Kidney capillary endothelial cell (primary cell): ENCODE results near the gene CCDC186.

ENCODE experiments used
- DNase-seq: peaks from one replicate; pipeline ENCODE4 v3.0.0-alpha.2; 2018; ENCODE audit warnings: low spot score

The CCDC186 gene

DNA sequence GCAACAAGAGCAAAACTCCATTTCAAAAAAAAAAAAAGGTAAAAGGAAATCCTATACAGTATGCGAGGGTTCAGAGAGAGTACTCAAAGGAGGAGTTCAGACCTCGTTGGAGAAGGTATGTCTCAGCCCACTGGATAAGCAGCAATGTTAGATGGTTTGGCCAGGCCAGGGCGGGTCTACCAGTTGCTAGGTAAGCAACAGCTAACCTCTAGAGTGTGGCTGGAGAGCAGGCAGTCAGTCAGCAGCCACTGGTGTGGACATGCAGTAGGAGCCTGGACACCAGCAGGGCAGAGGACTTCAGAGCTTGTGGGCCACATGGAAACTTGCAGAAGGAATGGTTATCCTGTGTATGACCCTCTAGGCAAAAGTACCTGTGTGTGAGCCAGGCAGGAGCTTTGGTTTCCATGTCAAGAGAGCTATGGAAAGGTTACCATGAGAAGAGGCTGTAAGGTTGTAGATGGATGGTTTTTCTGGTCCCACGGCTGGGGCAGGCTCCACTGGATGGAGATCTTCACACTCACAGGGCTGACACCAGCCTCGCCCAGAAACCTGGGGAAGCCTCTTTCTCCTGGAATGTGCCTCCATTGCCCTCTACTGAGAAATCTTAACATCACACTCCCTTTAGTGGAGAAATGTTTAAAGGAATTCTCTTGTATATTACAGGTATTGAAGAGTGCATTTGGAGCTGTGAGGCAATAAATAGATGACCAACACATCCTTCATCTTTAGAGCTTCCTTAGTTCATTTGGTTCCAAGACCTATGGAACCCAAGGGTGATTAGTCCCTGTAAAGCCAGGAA lies 63.6 kb downstream of the CCDC186 start:
- no peak for DNase-seq

DNA sequence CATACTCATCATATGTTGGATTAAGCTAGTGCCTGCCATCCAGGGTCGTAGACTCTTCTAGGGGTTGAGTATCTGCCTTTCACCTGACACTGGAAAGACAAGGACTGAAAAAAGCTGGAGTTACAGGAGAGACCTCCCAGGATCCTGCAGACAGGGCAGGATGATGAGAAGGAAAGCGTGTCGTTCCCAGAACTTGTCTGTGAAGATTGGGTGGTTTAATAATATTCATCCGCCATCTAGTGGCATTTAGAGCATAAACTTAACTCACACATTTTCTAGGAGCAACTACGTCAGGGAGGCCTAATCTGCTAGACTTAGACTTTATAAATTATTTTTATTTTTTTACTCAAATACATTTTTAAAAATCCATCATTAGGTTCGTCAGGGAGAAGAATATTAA lies 70.7 kb downstream of the CCDC186 start:
- peak; percentile 49 for DNase-seq

DNA sequence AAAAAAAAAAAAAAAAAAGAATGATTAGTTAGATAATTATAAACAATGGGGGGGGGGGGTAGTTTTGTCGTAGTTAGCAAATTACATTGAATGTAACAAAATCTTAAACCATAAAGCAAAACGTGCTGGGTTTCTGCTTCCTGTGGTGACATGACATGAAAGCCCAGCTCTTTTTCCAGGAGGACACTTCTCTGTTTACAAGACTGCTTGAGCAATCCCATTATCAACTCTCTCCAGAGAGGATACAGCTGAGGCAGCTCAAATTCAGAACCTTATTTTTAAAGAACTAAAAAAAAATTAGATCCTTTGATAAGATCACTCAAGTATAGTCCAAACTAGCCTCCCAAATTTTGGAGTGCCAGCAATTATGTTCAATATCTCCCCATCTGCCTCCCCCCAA lies 71.7 kb downstream of the CCDC186 start:
- no peak for DNase-seq

DNA sequence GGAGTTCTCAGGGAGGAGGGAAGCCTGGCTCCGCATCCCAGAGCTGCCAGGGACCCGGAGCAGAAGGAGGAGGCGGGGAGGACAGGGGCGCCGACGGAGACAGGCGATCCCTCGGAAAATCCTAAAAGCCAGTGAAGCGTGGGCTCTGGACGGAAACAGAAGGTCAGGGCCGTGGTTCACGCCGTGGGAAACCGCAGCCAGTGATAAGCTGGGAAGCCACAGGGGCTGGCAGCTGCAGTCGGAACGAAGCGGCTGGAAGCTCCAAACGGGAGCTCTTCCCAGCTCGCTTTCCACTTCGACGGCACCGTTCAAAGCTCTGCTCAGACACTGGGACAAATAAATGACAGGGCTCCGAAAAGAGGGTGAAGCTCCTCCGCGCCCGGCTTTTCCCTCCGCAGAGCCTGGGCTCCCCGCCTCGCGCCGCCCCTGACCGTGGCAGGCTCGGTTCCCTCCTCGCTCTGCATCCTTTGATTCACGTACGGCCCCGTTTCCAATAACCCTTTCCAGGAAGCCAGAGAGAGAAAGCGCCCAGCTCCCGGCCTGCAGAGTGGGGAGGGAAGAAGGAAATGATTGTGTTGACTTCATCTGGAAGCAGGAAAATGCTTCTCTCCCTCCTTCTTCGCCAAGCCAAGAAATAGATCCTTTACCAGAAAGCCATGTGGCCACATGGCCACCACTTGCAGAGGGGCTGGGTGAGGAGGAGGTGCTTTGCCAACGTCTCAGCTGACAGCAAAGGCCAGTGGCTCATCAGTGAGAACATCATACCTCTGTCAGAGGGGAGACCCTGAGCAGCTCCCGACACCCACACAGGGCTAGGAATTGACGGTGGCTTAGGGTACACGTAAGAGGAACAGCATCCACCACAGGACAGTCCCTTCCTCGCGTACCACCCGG lies 72.9 kb downstream of the CCDC186 start:
- no peak for DNase-seq

DNA sequence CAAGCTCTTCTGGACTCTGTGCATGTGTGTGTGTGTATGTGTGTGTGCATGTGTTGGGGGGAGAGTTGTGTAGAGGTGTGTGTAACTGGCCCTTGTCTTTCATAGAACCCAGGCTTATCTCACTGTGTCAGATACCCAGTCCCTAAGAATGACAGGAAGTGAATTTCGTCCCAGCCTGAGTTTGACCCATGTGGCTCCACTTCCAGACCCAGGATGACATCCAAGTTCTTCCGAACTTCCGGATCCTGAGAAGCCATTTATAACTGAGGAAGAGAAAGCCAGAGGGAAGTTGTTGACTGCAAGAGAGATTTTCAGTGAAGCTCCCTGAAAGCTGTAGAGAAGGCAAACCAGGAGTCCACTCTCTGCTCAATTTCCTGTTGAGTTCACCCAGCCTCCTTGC lies 77.1 kb downstream of the CCDC186 start:
- DNase-seq, result no peak

DNA sequence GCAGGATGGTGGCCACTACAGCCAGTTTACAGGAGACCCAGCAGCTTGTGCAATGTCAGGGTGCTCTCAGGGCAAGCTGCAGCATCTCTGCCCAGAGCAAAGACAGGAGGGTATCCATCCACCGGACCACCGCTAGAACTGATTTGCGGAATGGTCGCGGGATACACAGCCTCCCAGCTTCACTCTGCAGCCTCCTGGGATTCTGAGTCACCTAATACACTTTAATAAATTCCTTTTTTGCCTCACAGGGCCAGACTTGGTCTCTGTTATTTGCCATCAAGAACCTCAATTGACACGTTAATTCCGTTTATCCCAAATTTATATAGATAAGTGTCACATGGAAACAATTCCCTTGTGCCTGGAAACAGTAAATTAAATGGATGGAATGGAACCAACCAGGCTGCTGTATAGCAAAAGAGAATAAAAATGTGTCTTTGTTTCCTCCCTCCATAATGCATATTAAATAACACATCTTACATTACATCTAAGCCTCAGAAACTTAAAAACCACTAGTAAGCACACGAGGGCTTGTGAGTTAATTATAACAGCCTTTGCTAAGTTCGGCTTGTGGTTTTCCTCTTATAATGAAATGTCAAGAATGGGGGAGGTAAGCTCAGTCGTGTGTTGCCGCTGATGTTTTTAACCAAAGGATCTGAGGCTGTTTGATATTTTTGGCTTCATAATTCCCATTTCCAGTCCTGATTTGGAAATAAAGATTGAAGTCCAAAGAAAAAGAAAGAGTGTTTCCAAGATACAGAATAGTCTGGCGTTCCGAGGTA lies 78.3 kb downstream of the CCDC186 start:
- DNase-seq, result no peak

DNA sequence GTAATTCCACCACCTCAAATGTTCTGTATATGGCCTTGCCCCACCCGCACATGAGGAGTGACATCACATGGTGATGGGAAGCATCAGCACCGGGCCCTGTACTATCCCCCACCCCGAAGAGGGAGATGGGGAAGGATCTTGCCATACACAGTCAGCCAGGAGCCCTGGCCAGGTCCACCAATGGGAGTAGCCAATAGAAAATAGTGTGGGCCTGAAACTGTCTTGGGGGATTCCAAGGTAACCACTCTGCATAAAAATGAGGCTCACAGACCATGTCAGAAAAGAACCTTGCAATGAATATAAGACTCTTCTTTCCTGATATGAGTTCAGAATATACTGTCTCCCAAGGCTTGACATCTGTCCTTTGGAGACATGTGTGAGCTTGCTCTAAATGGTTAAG lies 79.2 kb downstream of the CCDC186 start:
- no peak for DNase-seq

DNA sequence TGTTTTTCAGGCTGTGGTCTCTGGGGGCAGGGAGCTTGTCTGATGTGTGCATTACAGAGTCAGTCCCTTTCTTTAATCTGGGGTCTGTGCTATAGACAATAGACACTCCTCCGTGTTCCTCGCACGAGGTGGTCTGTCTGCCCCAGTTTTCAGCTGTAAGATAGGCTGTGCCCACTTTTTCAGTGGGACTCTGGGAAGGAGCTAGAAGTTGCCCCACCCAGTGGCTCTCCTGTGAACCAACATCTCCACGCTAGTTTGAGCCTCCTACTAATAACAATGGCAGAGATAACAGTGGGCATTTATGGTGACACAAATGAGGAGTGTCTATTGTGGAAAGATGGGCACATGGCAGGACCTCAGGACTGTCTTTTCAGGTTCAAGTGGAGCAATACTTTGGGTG lies 86.3 kb downstream of the CCDC186 start:
- no peak for DNase-seq

DNA sequence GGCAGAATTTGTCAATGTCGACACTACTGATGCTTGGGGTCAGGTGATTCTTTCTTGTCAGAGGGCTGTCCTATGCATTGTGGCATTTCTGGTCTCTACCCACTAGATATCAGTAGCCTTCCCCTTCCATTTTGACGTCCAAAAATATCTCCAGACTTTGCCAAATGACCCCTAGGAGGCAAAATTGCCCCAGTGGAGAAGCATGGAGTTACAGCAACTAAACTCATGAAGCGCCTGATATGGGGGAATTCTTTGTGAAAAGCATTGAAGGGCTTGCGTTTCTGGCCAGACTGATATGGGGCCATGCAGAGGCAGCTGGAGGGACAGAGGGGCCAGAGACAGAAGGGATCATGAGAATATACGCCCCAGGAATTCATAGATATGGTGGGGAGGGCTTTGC lies 86.7 kb downstream of the CCDC186 start:
- no peak for DNase-seq

DNA sequence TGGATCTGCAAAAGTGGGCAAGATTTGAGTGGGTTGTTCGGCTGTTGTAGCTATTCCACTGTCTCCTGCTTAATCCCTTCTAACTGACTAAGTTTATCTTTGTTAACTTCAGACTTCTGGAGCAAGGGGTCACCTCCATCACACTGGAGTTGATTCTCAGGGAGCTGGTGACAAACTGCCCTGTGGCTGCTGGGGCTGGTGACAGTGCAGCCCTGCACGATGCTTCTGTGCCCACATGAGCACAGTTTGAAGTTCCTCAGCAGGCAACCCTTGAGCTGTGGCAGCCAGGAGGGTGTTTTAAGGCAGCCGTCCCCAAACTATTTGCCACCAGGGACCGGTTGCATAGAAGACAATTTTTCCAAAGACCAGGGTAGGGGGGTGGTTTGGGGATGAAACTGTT lies 89.8 kb downstream of the CCDC186 start:
- DNase-seq, result no peak

DNA sequence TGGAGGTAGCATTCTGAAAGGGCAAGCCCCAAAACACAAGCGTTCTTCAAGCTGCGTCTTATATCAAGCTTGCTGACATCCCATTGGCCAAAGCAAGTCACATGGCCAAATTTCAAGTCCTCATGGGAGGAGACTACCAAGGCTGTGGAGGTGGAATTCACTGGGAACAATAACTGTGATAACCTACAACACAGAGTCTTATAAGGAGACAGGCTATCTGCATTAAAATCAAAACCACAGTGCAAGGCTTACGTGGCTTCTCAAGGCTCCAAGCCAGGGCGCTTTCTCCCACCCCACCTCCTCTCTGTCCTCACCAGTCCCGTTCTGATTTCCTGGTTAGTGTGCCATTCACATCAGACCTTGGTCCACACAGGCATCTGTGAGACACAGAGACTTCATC lies 91.0 kb downstream of the CCDC186 start:
- no peak for DNase-seq

DNA sequence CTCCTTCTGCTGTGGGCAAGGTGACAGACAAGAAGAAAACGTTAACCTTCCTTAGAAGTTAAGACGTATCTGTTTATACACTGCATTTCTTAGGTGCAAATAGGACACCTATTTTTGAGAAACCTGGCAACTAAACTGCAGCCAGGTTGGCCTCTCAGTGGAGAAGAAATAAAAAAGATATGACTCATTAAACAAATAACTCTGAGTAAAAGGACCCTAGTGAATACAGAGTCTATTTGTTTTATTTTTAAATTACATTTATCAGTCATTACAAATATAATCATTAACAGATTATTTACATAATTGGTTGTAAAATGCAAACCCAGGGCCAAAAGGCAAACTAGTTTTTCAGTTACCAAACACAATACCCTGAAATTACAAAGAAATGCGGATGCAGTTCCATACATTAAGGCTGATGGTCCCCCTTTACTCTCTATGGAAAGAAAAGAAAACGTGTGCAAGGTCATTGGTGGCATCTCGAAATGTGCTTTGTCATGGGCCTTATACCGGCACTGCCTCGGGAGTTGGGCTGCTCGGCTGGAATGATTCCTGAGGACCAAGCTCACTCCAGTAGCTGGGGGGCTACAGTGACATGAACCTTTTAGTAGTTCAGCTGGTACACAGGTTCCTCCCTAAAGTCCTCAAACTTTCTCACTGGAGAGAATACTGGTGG lies 92.0 kb downstream of the CCDC186 start:
- no peak for DNase-seq

DNA sequence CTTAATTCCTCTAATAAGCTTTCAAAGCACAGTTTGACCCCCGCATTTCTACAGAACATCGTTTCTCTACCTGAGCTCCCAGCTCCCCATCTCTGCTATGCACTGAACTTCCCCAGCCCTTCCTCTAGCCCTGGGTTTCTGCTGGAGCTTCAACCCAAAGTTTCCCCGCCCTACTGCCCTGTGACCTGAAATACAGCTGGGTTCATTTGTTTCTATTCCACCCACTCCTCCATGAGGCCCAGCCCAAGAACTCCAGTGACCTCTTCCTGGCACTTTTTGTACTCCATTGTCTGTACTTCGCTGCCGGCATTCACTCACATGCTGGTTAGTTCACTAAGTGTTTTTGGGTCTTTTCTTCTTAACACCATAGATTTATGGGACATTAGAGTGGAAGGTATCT lies 94.6 kb downstream of the CCDC186 start:
- DNase-seq, result no peak

DNA sequence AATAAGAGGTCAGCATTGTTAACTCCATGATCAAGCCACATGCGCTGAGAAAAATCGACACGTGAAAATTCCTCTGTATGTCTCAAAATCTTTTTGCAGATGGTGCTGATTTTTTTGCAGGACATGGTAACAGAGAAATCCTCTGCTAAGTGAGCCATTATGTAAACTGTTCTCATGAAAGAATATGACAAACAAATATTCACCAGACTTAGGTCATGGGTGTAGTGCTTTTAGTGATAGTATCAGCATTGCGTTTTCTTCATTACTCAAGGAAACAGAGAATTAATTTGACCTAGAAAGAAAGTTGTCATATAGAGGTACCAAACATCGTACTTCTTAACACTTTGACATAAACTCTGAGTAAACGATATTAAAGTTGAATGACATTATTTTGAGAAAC lies 95.7 kb downstream of the CCDC186 start:
- no peak for DNase-seq

DNA sequence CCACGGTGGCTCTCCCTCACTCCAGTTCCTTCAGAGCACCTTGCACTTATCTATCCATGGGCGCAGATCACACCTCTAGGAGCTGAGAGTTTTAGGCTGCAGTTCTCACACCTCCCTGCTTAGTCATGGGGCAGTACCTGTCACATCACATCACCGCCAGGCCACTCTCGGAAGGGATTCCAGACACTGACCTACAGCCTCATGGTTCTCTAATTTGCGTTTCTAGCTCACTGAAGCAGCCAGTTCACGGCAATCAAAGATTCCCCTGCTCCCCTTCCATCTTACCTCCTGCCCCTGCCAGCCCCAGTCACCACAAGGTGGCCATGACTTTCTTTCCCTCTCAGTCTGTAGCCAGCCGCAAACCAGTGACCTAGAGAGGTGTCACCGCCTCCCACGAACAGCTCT lies 96.2 kb downstream of the CCDC186 start:
- DNase-seq, result no peak

DNA sequence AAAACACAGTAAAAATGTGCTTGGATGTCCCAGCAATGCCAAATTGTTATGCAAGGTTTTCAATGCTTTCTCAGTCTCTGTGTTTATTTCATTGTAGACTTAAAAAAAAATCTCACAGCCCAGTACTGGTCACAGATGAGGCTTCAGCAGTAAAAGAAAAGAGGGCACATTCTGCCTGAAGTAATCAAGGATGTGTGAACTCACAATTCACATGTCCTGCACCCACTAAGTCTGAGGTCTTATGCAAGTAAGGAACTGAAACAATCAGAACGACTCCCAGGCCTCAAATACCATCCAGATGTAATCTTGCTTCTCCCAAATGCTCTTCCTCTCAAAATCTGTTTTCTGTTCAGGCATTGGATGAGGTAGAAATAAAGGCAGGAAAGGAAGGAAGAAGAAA lies 96.7 kb downstream of the CCDC186 start:
- no peak for DNase-seq

DNA sequence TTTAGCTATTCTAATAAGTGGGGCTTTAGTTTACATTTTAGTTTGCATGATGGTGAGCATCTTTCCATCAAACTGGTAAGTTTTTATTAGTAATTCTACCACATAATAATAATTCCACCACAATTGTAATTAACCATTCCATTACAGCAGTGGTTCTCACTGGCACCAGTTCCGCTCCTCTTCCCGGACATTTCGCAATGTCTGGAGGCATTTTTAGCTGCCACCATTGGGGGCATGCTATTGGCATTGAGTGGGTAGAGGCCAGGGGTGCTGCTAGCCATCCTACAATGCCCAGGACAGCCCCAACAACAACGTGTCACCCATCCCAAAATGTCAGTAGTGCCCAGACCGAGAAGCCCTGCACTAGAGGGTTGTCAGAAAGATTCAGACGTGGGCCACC lies 98.9 kb downstream of the CCDC186 start:
- DNase-seq, result no peak

DNA sequence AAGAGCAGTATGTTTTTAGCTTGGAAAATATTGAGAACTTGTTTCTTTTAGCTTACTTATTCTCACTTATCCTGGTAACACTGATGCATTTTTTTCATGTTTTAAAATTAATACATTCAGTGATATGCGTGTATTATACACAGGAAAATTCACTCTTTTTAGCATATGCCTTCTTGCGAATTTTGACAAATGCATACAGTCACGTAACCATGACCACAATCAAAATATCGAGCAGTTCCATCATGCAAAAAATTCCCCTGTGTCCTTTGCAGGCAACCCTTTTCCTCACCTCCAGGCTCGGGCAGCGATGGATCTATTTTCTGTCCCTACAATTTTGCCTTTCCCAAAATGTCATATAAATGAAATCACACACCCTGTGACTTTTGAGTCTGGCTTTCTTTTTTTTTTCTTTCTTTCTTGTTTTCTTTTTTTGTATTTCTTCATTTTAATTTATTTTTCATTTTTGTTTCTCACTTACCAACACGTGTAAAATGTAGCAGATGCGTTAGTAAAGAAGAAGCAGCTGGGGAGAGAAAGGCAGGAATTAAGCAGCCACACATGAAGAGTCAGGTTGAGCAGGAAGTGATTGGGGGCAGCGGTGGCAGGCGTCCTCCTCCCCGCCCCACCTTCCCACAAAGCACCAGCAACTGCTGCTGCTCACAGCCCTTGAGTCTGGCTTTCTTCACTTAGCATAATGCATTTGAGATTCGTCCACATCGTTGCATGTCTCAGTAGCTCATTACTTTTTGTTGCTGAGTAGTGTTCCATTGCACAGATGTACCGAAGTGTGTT lies 100.4 kb downstream of the CCDC186 start:
- no peak for DNase-seq

DNA sequence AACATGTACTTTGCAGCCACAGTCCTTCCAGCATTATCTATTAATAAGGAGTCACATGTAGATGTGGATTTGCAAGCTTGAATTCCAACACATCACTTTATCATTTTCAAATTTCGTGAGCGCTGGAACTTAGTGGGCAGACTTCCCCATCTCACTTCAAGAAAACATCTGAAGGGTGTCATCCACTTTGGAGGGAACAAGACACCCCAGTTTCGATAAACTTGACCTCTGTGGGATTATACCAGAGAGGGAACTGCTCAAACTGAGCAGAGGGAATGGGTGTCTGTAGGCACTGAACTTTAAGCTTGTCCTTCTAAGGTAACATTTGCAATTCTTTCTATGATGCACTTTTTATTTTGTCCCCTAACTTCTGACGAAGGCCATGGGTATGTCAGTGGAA lies 102.8 kb downstream of the CCDC186 start:
- no peak for DNase-seq
